GM18858 (cell line): ENCODE data around the gene NUSAP1.
"Not testable (repeated sequence)": the region's sequence is repeated elsewhere in the genome, so short reads cannot be mapped to it uniquely, and the experiment has no call there.

Source experiments
- ATAC-seq: cut with Tn5 transposase; IDR thresholded peaks from one replicate; pipeline ENCODE4 v1.9.1; 2021; ENCODE audit not compliant: unreplicated experiment

The NUSAP1 gene

DNA sequence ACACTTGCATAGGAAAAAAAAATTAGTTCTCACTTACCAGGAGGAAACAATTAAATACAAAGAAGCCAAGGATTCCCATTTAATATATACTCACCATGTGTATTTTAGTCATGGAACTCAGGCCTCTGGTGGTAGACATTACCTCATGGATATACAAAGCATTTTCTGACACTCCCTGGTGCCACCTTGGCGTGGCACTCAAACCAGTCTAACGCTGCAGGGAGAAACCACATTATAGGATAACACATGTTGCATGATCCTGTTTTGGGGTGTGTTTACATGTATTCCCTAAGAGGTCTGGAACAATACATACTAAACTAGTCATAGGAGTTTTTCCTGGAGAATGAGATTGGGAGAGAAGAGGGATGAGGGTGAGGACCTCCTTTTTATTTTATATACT, 78.3 kb downstream of the NUSAP1 start:
- ATAC-seq: no peak

DNA sequence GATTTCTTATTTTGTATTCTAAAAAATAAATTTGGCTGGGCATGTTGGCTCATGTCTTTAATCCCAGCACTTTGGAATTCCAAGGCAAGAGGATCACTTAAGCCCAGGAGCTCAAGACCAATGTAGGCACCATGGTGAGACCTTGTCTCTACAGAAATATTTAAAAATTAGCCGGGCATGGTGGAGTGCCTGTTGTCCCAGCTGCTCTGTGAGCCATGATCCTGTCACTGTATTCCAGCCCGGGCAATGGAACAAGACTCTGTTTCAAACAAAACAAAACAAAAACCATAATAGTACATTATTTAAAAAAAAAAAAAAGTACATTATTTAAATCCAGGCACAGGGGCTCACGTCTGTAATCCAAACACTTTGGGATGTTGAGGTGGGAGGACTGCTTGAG, 78.8 kb downstream of the NUSAP1 start:
- ATAC-seq: no peak

DNA sequence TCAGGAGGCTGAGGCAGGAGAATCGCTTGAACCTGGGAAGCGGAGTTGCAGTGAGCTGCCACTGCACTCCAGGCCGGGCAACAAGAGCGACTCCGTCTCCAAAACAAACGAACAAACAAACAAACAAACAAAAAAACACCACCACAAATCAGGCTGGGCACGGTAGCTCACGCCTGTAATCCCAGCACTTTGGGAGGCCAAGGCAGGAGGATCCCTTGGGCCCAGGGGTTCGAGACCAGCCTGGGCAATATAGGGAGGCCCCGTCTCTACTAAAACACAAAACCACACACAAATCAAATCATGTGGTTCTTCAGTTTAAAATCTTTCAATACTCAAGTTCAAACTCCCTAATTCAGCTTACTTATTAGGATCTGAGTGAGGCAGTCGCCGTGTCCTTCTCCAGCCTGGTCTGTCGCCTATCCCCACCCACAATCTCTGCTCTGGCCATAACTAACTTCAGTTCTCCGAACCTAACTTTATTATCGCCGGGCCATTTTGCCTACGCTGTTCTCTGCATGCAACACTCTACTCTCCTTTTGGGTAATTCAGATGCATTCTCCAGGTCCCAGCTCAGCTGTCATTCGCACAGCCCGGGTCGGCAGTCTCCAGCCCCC, 83.6 kb downstream of the NUSAP1 start:
- no peak for ATAC-seq

DNA sequence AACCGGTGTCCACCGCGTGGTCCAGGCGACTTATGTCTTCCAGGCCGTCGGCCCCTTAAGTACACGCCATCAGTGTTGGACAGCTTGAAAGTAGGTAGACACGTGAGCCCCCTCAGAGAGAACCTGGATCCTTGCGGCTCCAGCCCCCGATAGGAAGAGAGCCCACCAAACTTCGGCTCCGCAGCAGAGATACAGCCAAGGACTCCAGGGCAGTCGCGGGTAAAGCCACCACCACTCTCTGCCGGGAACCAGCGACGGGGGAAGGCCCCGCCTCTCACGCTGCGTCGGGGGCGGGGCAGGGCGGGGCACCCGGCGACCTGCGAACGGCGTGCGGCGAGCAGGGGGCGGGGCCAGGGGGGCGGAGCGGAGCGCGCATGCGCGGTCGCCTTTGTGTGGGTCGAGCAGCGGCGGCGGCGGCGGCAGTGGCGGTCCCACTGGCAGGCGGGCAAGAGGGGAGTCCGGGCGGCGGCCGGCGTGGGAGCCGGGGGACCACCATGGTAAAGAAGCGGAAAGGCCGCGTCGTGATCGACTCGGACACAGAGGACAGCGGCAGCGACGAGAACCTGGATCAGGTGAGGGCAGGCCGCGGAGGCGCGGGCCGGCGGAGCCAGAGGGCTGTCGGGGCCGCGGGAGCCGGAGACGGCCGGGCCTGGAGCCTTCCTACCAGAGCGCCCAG, 84.2 kb downstream of the NUSAP1 start, which contains the start of gene RTF1:
RTF1 (plus strand) TSS at position 354 of the 676 bp plus-strand sequence; CDS start at position 375, 21 bp downstream.
- peak; percentile 60 for ATAC-seq

DNA sequence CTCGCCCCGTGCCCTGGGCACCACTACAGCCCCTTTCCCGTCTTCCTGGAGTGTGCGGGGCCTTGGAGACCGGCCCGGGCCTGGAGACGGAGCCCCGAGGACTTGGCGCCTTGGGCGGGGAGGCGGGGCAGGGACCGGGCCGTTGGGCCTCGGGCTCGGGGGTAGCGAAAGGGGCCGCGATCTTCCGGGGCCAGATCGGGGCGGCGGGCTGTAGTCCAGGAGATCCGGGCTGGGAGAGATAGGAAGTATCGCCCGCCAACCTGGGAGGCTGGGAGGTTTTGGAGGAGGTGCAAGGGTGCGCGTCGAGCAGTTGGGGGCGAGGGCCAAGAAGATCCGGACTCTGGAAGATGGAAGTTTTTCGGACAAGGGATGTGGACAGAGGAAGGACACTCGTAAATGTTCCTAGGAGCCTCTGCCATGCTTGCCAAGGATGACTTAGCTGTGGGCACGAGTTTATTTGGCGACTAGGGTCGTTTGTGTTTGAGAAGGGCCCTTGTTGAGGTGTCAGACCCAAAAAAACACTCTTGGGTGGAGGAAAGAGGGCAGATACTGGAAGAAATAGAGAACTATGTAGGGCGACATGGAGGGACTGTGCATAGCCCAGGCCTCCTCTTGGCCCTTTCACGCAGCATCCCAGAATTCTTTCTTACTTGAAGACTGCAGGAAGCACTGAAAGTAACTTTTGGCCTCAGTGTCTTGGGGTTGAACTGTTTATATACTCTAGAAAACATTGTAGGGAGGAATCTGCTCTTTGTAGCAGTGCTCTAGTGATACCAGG, 84.9 kb downstream of the NUSAP1 start:
- peak; percentile 24 for ATAC-seq

DNA sequence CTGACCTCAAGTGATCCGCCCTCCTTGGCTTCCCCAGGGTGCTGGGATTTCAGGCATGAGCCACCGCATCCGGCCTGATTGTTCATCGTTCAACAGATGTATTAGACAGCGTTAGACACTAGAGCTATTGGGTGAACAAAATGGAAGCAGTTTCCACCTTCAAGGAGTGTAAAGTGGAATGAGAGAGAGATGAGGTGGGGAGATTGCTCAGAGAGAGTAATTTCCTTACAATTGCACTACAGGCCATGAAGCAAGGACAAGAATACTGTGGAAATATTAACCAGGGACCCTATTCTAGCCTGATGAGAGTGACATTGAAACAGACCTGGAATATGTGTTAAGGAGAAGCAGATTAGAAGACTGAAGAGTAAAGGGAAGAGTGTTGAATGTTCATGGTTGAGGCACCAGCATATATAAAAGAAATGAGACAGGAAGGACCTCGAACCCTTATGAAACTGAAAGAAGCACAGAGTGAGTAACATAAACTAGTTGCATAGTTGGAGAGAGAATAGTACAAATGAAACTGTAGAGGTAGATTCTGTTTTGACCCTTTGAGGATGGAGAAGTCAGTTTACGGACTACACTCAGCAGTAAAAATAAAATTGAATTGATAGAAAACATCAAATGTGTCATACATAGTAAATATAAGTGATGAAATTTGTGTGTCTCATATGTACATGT, 91.4 kb downstream of the NUSAP1 start:
- peak; percentile 85 for ATAC-seq

DNA sequence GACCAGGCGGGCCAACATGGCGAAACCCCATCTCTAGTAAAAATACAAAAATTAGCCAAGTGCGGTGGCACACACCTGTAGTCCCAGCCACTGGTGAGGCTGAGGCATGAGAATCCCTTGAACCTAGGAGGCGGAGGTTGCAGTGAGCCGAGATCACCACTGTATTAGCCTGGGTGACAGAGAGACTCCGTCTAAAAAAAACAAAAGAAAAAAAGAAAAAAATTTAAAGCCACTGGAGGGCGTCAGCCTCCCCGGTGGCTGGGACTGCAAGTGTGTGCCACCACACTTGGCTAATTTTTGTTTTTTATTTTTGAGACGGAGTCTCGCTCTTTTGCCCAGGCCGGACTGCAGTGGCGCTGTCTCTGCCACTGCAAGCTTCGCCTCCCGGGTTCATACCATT, 92.1 kb downstream of the NUSAP1 start:
- ATAC-seq: no peak

DNA sequence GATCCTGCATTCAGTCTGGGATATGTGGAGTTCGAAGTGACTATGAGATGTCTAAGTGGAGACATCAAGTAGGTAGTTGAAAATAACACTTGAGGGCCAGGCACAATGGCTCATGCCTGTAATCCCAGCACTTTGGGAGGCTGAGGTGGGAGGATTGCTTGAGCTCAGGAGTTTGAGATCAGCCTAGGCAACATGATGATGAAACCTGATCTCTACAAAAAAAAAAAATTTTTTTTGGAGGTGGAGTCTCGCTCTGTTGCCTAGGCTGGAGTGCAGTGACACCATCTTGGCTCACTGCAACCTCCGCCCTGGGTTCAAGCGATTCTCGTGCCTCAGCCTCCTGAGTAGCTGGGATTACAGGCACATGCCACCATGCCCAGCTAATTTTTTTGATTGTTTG, 93.2 kb downstream of the NUSAP1 start:
- ATAC-seq: not testable (repeated sequence)

DNA sequence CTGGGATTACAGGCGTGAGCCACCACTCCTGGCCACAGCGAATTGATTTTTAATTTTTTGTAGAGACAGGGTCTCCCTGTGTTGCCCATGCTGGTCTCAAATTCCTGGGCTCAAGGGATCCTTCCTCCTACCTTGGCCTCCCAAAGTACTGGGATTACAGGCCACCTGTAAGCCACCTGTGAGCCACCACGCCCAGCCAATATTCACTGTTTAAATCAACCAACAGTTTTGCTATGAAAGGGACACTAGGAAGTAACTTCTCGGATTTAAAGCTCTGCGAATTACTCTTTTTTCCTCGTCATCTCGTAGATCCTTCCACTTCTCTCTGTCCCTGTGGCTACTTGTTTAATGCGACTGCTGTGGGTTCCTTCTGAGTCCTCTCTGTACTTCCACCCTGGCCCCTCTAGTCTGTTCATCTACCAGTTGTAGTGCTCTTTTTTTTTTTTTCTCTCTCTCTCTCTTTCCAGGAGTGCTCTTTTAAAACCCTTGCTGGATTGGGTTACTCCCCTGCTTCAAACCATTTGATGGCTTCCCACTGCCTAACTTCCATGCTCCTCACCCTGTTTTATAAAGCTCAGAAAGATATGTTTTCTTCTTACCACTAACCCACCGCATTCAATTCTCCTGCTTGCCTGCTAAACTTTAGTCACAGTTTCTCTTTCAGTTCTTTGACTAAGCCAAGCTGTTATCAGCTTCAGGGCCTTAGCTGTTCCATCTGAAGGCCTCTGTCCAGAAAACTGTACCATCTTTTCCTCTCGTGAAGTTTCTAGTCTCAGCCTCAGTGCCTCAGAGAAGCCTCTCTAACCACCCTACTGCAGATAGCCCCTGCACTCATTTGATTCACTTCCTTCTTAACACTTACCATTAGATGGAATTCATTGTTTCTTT, 96.6 kb downstream of the NUSAP1 start:
- ATAC-seq: peak; percentile 77
